HepG2 (cell line): ENCODE measurements around the gene MTSS2. TPM values are rescaled to one million over a fixed set of nuclear protein-coding genes. Genes with fewer than 3 reads are reported as not detected.

Source experiments
- ATF5 ChIP-seq: sonication (generic); formaldehyde crosslinking; IDR thresholded peaks from 2 replicates; pipeline ENCODE4 v1.4.0; 2020; ENCODE audit warnings: mild to moderate bottlenecking, low read depth, missing genetic modification reagents
- BCL3 ChIP-seq: sonication (generic); formaldehyde crosslinking; IDR thresholded peaks from 2 replicates; pipeline ENCODE4 v1.5.1; 2020; ENCODE audit warnings: mild to moderate bottlenecking, missing genetic modification reagents, moderate library complexity
- KDM6A ChIP-seq: IDR thresholded peaks from 2 replicates; pipeline ENCODE4 v1.6.1; 2016; ENCODE audit warnings: low read depth
- MAFF ChIP-seq: IDR thresholded peaks from 2 replicates; pipeline ENCODE4 v1.6.1; 2011; ENCODE audit warnings: low read depth, low read length, improper control_type of control experiment
- MAFK ChIP-seq, 2 experiments: IDR thresholded peaks in 1 of 2; conservative IDR thresholded peaks in 1 of 2; 2 replicates each; pipeline ENCODE4 v1.6.1; 2011; ENCODE audit warnings: improper control_type of control experiment in 2 of 2, low read length in 2 of 2
- PHF20 ChIP-seq: sonication (generic); formaldehyde crosslinking; IDR thresholded peaks from 2 replicates; pipeline ENCODE4 v1.5.0; 2020; ENCODE audit warnings: mild to moderate bottlenecking, missing genetic modification reagents
- POLR2A ChIP-seq, 2 experiments: IDR thresholded peaks; 2 replicates each; pipeline ENCODE4 v1.6.1; 2011; ENCODE audit warnings: low read depth in 2 of 2, low read length in 2 of 2, mild to moderate bottlenecking in 1 of 2, moderate library complexity in 1 of 2; ENCODE audit not compliant: insufficient read depth in 1 of 2
- REXO4 ChIP-seq: sonication (generic); formaldehyde crosslinking; IDR thresholded peaks from 2 replicates; pipeline ENCODE4 v1.8.0; 2022; ENCODE audit warnings: missing genetic modification reagents, mild to moderate bottlenecking, borderline replicate concordance
- SP4 ChIP-seq: sonication (generic); formaldehyde crosslinking; IDR thresholded peaks from 2 replicates; pipeline ENCODE4 v1.8.1; 2023; ENCODE audit warnings: mild to moderate bottlenecking, missing genetic modification reagents
- TEF ChIP-seq: sonication (generic); formaldehyde crosslinking; IDR thresholded peaks from 2 replicates; pipeline ENCODE4 v1.5.0; 2020; ENCODE audit warnings: missing genetic modification reagents
- ZBTB7B ChIP-seq: sonication (generic); formaldehyde crosslinking; IDR thresholded peaks from 2 replicates; pipeline ENCODE4 v1.4.0; 2020; ENCODE audit warnings: missing genetic modification reagents
- ZFP90 ChIP-seq: sonication (generic); formaldehyde crosslinking; IDR thresholded peaks from 2 replicates; pipeline ENCODE4 v1.8.0; 2022; ENCODE audit warnings: missing genetic modification reagents, mild to moderate bottlenecking, inconsistent platforms, borderline replicate concordance
- ZNF136 ChIP-seq: sonication (generic); formaldehyde crosslinking; IDR thresholded peaks from 2 replicates; pipeline ENCODE4 v1.8.1; 2022; ENCODE audit warnings: low read depth, mild to moderate bottlenecking, moderate library complexity, missing genetic modification reagents
- ZNF207 ChIP-seq: fragments of 450-650 bp; IDR thresholded peaks from 2 replicates; pipeline ENCODE4 v1.6.1; 2016; ENCODE audit warnings: antibody characterized with exemption, borderline replicate concordance
- ZNF251 ChIP-seq: sonication (generic); formaldehyde crosslinking; IDR thresholded peaks from 2 replicates; pipeline ENCODE4 v1.9.0; 2021; ENCODE audit warnings: mild to moderate bottlenecking, missing genetic modification reagents
- ZNF687 ChIP-seq: sonication (generic); formaldehyde crosslinking; IDR thresholded peaks from 2 replicates; pipeline ENCODE4 v1.5.1; 2020; ENCODE audit warnings: mild to moderate bottlenecking, missing genetic modification reagents, moderate library complexity
- ZNF749 ChIP-seq: sonication (generic); formaldehyde crosslinking; IDR thresholded peaks from 2 replicates; pipeline ENCODE4 v1.8.0; 2022; ENCODE audit warnings: mild to moderate bottlenecking, missing genetic modification reagents, moderate library complexity, borderline replicate concordance
- polyA plus RNA-seq, 8 experiments: library from polyadenylated mRNA; depleted of rRNA in 3 of 8; stranded (reverse) in 7 of 8; unstranded in 1 of 8; fragments of >200 nt; fragmentation: Illumina TruSeq in 4 of 8; extraction: Trizol in 4 of 8; gene quantifications; 2 replicates each; pipeline versions ENCODE4 v1.2.1 to v1.2.3, GENCODE V29; 2011 to 2016; ENCODE audit warnings: low read depth in 4 of 8, missing spikeins in 1 of 8, mixed read lengths in 1 of 8; ENCODE audit not compliant: insufficient read depth in 1 of 8
- total RNA-seq, 5 experiments: library from RNA; depleted of rRNA; stranded (reverse); fragments of >200 nt; fragmentation: Illumina TruSeq; extraction: Trizol; gene quantifications; 2 replicates each; pipeline ENCODE4 v1.2.3, GENCODE V29; 2016; ENCODE audit warnings: low read depth in 1 of 5
- TF ChIP-seq, protein P1 (sequence below): sonication (generic); formaldehyde crosslinking; conservative IDR thresholded peaks from 2 replicates; pipeline ENCODE4 v1.8.0; 2022; ENCODE audit warnings: mild to moderate bottlenecking, moderate library complexity, missing genetic modification reagents

Gene MTSS2
- total and polyA plus RNA-seq, 2 of the 13 experiments (the other 11 are each of a cell fraction or from before 2014, with no cell fraction given), result 132 to 242 TPM

- TF ChIP-seq TEF (no peak; the same call in 1 of the 2 replicates), PHF20 (no peak), ZFP90 (CRISPR knock-in tag) (peak; percentile 71), ZNF136 (CRISPR knock-in tag) (0 out of 2 replicates have a peak, but pooled peaks have one; percentile 0), POLR2A (IDR thresholded peaks at IDR 0.05; ENCODE audit: insufficient read depth in 1 of 2, low read depth in 2 of 2, low read length in 2 of 2) (peak in 1 of 2 experiments; percentile 51; a peak in 2 of 4 replicates), ZNF749 (CRISPR knock-in tag) (no peak), SP4 (CRISPR knock-in tag) (peak; percentile 31; the same call in 1 of the 2 replicates), MAFK (conservative IDR thresholded peaks at IDR 0.05 in 1 of 2, IDR thresholded peaks at IDR 0.05 in 1 of 2; ENCODE audit: low read length in 2 of 2) (no peak), BCL3 (CRISPR knock-in tag) (no peak), ZNF251 (CRISPR knock-in tag) (no peak), KDM6A (CRISPR knock-in tag) (no peak), ZNF687 (CRISPR knock-in tag) (peak; percentile 89), MAFF (no peak), REXO4 (CRISPR knock-in tag) (no peak), ATF5 (CRISPR knock-in tag) (no peak), ZBTB7B (CRISPR knock-in tag) (peak; percentile 94), ZNF207 (no peak)
- TF ChIP-seq, protein P1, sequence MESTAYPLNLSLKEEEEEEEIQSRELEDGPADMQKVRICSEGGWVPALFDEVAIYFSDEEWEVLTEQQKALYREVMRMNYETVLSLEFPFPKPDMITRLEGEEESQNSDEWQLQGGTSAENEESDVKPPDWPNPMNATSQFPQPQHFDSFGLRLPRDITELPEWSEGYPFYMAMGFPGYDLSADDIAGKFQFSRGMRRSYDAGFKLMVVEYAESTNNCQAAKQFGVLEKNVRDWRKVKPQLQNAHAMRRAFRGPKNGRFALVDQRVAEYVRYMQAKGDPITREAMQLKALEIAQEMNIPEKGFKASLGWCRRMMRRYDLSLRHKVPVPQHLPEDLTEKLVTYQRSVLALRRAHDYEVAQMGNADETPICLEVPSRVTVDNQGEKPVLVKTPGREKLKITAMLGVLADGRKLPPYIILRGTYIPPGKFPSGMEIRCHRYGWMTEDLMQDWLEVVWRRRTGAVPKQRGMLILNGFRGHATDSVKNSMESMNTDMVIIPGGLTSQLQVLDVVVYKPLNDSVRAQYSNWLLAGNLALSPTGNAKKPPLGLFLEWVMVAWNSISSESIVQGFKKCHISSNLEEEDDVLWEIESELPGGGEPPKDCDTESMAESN (CRISPR knock-in tag), result peak; percentile 68; the same call in 1 of the 2 replicates
Observed at GRCh38 chr16:70683146-70683944, 2.5 kb downstream of the MTSS2 start (continued).
